Fibroblast of lung (primary cell): ENCODE measurements around the gene NPNT. TPM values are rescaled to one million over a fixed set of nuclear protein-coding genes. Genes with fewer than 3 reads are reported as not detected.

ENCODE experiments used
- DNase-seq, 2 donors: peaks; one replicate each; pipeline versions ENCODE4 v3.0.0 to v3.0.0-alpha.2; 2010; ENCODE audit warnings: low read depth in 2 of 2
- H2AFZ ChIP-seq: 2 replicates; pipeline ENCODE4 v1.5.1; 2012; ENCODE audit warnings: low read length, control low read depth, inconsistent platforms
- H3K27ac ChIP-seq: 2 replicates; pipeline ENCODE4 v1.5.1; 2011; ENCODE audit warnings: low read length, control low read depth; ENCODE audit not compliant: insufficient read depth
- H3K27me3 ChIP-seq: 2 replicates; pipeline ENCODE4 v1.5.1; 2011; ENCODE audit warnings: mild to moderate bottlenecking, low read length; ENCODE audit not compliant: control insufficient read depth, insufficient read depth
- H3K36me3 ChIP-seq: 2 replicates; pipeline ENCODE4 v1.5.1; 2011; ENCODE audit warnings: low read length; ENCODE audit not compliant: control insufficient read depth, insufficient read depth
- H3K4me1 ChIP-seq: 2 replicates; pipeline ENCODE4 v1.5.1; 2011; ENCODE audit warnings: low read length; ENCODE audit not compliant: control insufficient read depth, insufficient read depth; ENCODE audit errors: extremely low read depth
- H3K4me2 ChIP-seq: 2 replicates; pipeline ENCODE4 v1.5.1; 2011; ENCODE audit warnings: low read length, control low read depth; ENCODE audit not compliant: insufficient read depth; ENCODE audit errors: extremely low read depth
- H3K4me3 ChIP-seq, 4 experiments: fragments of 200-600 bp in 1 of 4; sonication (generic) in 1 of 4; replicated peaks in 1 of 4; 2 replicates each; pipeline ENCODE4 v1.5.1; 2011 to 2016; ENCODE audit warnings: low read length in 4 of 4, low read depth in 3 of 4, mild to moderate bottlenecking in 3 of 4, control low read depth in 2 of 4, inconsistent platforms in 1 of 4, mixed read lengths in 1 of 4; ENCODE audit not compliant: insufficient read depth in 1 of 4; ENCODE audit errors: control extremely low read depth in 1 of 4
- H3K79me2 ChIP-seq: 2 replicates; pipeline ENCODE4 v1.5.1; 2012; ENCODE audit warnings: mild to moderate bottlenecking, low read length, inconsistent platforms; ENCODE audit not compliant: control insufficient read depth, insufficient read depth
- H3K9ac ChIP-seq: 2 replicates; pipeline ENCODE4 v1.5.1; 2011; ENCODE audit warnings: mild to moderate bottlenecking, low read length, control low read depth; ENCODE audit not compliant: insufficient read depth
- H3K9me3 ChIP-seq: 2 replicates; pipeline ENCODE4 v1.5.1; 2012; ENCODE audit warnings: low read depth, low read length; ENCODE audit not compliant: control insufficient read depth, insufficient read depth
- H4K20me1 ChIP-seq: 2 replicates; pipeline ENCODE4 v1.5.1; 2011; ENCODE audit warnings: low read length; ENCODE audit not compliant: control insufficient read depth, insufficient read depth; ENCODE audit errors: extremely low read depth
- CTCF ChIP-seq, 2 donors: IDR thresholded peaks in 1 of 2; conservative IDR thresholded peaks in 1 of 2; 1 replicate in 1 of 2; 2 replicates in 1 of 2; pipeline ENCODE4 v1.5.1; 2011 to 2012; ENCODE audit warnings: low read length in 2 of 2, control low read depth in 1 of 2, inconsistent platforms in 1 of 2, low read depth in 1 of 2, mild to moderate bottlenecking in 1 of 2
- EZH2 ChIP-seq: IDR thresholded peaks from 2 replicates; pipeline ENCODE4 v1.5.1; 2012; ENCODE audit warnings: low read length, control low read depth, mild to moderate bottlenecking; ENCODE audit errors: missing control alignments
- polyA plus RNA-seq, 2 donors: library from polyadenylated mRNA; depleted of rRNA in 1 of 2; stranded (reverse) in 1 of 2; unstranded in 1 of 2; fragments of >200 nt; gene quantifications; 2 replicates each; pipeline ENCODE4 v1.2.1, GENCODE V29; 2011 to 2012; ENCODE audit warnings: missing spikeins in 1 of 2
- total RNA-seq: library from RNA; depleted of rRNA; stranded (reverse); fragments of >200 nt; gene quantifications from 2 replicates; pipeline ENCODE4 v1.2.1, GENCODE V29; 2014

The NPNT gene
- total and polyA plus RNA-seq, 2 donors (not counting 1 experiment from before 2014, with no cell fraction given) = 0.02 to 5.9 TPM

- no peak for DNase-seq
Measured at GRCh38 chr4:105900541-105900940, 5.3 kb downstream of the NPNT start.

GRCh38 chr4:105902550-105903262, 7.4 kb downstream of the NPNT start:
- Histone ChIP-seq H3K36me3 (no peaks in the 10 kb centered on the region), H3K79me2 (no peaks in the 10 kb centered on the region), H3K9ac (no peak overlapping the region), H3K9me3 (no peaks in the 10 kb centered on the region), H2AFZ (no peak overlapping the region), H3K4me3 (no peak overlapping the region), H3K4me2 (no peak overlapping the region), H3K4me1 (no peaks in the 10 kb centered on the region), H3K27me3 (peaks cover 2% of the 10 kb centered on the region), H3K27ac (no peak overlapping the region), H4K20me1 (no peaks in the 10 kb centered on the region)
- no peak for TF ChIP-seq EZH2
- no peak for TF ChIP-seq CTCF (conservative IDR thresholded peaks at IDR 0.05 in 1 of 2, IDR thresholded peaks at IDR 0.05 in 1 of 2; ENCODE audit: low read depth in 1 of 2, low read length in 2 of 2)
- DNase-seq = no peak

More at GRCh38 chr4:105900541-105900940, 5.3 kb downstream of the NPNT start:
- no peak overlapping the region for H3K4me2 ChIP-seq
- no peak overlapping the region for H2AFZ ChIP-seq
- no peak overlapping the region for H3K4me3 ChIP-seq
- no peaks in the 10 kb centered on the region for H4K20me1 ChIP-seq
- no peak overlapping the region for H3K27ac ChIP-seq
- H3K27me3 ChIP-seq = peaks cover 12% of the 10 kb centered on the region
- H3K4me1 ChIP-seq = no peaks in the 10 kb centered on the region
- no peak for TF ChIP-seq CTCF (conservative IDR thresholded peaks at IDR 0.05 in 1 of 2, IDR thresholded peaks at IDR 0.05 in 1 of 2; ENCODE audit: low read depth in 1 of 2, low read length in 2 of 2)
- H3K9ac ChIP-seq = no peak overlapping the region
- no peaks in the 10 kb centered on the region for H3K9me3 ChIP-seq
- no peaks in the 10 kb centered on the region for H3K79me2 ChIP-seq
- H3K36me3 ChIP-seq = no peaks in the 10 kb centered on the region

- Histone ChIP-seq H3K36me3 (no peaks in the 10 kb centered on the region), H3K4me1 (no peaks in the 10 kb centered on the region), H4K20me1 (no peaks in the 10 kb centered on the region), H3K27me3 (no peaks in the 10 kb centered on the region), H2AFZ (no peak overlapping the region), H3K9ac (no peak overlapping the region), H3K9me3 (no peaks in the 10 kb centered on the region), H3K4me2 (no peak overlapping the region), H3K4me3 (no peak overlapping the region), H3K79me2 (no peaks in the 10 kb centered on the region), H3K27ac (no peak overlapping the region)
- peak in 1 of 2 donors; percentile 34 for DNase-seq
- TF ChIP-seq EZH2 (no peak), CTCF (conservative IDR thresholded peaks at IDR 0.05 in 1 of 2, IDR thresholded peaks at IDR 0.05 in 1 of 2; ENCODE audit: low read depth in 1 of 2, low read length in 2 of 2) (no peak)
Measured at GRCh38 chr4:105909787-105910281, 14.6 kb downstream of the NPNT start.
